AG09309 (cell line): ENCODE data around the gene PGF.

Experiments
- DNase-seq: peaks from one replicate; pipeline ENCODE4 v3.0.0-alpha.2; 2010; ENCODE audit warnings: low read depth
- H3K4me3 ChIP-seq: 2 replicates; pipeline ENCODE4 v1.5.1; 2011; ENCODE audit warnings: mild to moderate bottlenecking, low read depth, low read length, moderate library complexity; ENCODE audit not compliant: control insufficient read depth
- CTCF ChIP-seq: IDR thresholded peaks from 2 replicates; pipeline ENCODE4 v1.5.1; 2011; ENCODE audit warnings: mild to moderate bottlenecking, low read depth, low read length, inconsistent platforms; ENCODE audit not compliant: insufficient read depth, control insufficient read depth; ENCODE audit errors: missing control alignments

Gene PGF

GRCh38 chr14:74979029-74979428, 23.6 kb upstream of the PGF start:
- DNase-seq, result no peak
- TF ChIP-seq CTCF, result no peak
- no peak overlapping the region for H3K4me3 ChIP-seq

GRCh38 chr14:74978416-74978947, 23.1 kb upstream of the PGF start:
- no peak for DNase-seq
- H3K4me3 ChIP-seq, result no peak overlapping the region
- TF ChIP-seq CTCF, result no peak

- DNase-seq, result no peak
- no peak overlapping the region for H3K4me3 ChIP-seq
- no peak for TF ChIP-seq CTCF
These were observed 22.5 kb upstream of the PGF start for GRCh38 chr14:74977901-74978385.

- no peak overlapping the region for H3K4me3 ChIP-seq
- no peak for TF ChIP-seq CTCF
- DNase-seq, result no peak
These were observed 21.9 kb upstream of the PGF start for GRCh38 chr14:74977164-74977900.

GRCh38 chr14:74976264-74977113, 21.1 kb upstream of the PGF start:
- H3K4me3 ChIP-seq, result no peak overlapping the region
- no peak for DNase-seq
- no peak for TF ChIP-seq CTCF

GRCh38 chr14:74975059-74975810, 19.8 kb upstream of the PGF start:
- no peak overlapping the region for H3K4me3 ChIP-seq
- DNase-seq, result no peak
- TF ChIP-seq CTCF, result no peak
